HuH-7.5 (cell line): Measurements from ENCODE around the gene TRAK1.
A peak's percentile ranks its signal among the peaks of the same experiment; 100 is the strongest.
"Not testable (repeated sequence)": the region's sequence is repeated elsewhere in the genome, so short reads cannot be mapped to it uniquely, and the experiment has no call there.

Source experiments
- DNase-seq: peaks from one replicate; pipeline ENCODE4 v3.0.0; 2011; ENCODE audit warnings: low spot score

The TRAK1 gene, protein sequence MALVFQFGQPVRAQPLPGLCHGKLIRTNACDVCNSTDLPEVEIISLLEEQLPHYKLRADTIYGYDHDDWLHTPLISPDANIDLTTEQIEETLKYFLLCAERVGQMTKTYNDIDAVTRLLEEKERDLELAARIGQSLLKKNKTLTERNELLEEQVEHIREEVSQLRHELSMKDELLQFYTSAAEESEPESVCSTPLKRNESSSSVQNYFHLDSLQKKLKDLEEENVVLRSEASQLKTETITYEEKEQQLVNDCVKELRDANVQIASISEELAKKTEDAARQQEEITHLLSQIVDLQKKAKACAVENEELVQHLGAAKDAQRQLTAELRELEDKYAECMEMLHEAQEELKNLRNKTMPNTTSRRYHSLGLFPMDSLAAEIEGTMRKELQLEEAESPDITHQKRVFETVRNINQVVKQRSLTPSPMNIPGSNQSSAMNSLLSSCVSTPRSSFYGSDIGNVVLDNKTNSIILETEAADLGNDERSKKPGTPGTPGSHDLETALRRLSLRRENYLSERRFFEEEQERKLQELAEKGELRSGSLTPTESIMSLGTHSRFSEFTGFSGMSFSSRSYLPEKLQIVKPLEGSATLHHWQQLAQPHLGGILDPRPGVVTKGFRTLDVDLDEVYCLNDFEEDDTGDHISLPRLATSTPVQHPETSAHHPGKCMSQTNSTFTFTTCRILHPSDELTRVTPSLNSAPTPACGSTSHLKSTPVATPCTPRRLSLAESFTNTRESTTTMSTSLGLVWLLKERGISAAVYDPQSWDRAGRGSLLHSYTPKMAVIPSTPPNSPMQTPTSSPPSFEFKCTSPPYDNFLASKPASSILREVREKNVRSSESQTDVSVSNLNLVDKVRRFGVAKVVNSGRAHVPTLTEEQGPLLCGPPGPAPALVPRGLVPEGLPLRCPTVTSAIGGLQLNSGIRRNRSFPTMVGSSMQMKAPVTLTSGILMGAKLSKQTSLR

DNA sequence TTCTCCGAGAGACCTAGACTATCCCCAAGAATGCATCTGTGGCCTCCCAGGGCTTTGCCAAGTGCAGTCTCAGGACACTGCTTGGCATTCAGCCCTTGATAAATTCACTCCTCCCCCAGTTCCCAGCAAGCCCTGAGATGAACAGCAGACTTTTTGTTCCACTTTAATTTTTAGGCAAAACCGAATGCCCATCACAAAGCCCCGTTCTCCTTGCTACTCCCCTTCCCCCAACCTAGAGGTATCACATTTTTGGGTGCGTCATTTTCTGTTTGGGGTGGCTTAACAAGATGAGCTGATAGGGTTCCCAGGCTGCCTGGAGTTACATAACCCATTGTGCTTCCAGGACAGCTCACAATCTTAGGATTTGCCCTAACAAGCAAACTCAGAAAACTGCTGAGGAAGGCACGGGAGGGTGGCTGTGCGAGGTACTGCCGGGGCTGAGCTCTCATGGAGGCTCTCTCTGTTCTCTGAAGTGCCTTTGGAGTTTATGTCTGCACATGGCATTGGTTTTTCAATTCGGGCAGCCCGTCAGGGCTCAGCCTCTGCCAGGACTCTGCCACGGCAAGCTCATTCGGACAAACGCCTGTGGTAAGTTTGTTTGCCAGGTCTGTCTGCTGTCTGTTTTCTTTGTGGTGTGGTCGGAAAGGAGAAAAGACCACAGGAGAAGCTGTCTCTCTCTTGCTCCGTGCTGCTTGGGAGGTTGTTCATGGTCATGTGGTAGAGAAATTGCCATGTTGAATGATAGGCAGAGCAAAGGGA, at the start of gene TRAK1:
Gene TRAK1 (plus strand): TSS at position 385 of the 759 bp plus-strand sequence. CDS start 113 bp downstream, at position 498.
- DNase-seq, result no peak

DNA sequence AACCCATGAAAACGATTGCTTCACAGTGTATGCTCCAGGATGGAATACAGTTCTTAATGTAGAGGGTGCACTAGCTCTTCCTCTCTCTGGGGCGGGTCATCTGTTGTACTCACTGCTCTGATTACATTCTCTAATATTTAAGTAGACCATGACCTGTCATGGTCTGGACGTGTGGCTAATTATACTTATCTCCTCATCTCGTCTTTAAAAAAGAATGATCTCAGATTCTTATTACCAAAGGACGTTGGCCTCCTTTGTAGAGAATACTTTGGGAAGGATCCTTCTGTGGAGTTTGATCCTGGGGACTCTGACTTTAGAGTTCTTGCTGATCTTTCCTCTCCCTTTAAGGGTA, 48.4 kb upstream of the TRAK1 start:
- DNase-seq, result no peak

DNA sequence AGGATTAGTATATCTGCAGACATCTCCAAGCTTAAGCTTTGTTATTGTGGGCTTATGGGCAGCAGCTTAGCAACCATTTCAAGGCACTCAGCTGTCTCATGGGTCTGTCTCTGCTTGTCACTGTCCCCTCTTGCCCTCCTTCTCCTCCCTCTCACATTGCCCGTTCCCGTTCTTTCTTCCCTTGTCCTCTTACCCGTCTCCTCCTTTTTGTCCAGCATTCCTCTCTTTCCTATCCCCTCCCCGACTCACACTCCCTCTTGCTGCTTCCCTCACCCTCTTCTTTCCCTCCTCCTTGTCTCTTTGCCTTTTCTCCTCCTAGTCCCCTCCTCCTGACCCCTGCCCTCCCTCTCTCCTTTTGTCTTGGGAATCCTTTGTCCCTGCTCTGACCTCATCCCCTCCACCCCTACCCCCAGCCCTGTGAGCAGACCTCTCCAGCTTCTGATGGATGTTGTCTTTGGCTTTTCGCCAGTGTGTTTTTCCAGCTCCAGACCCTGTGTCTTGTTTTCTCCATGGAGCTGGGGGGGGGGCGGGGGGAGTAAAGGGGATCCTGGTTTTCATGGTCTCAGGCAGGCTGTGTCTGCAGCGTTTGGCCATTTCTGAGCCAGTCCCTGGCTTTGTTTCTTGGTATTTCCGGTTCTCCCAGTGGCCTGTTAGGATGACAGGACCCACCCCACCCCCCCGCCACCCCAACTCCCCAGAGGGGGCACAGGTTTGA, 47.9 kb upstream of the TRAK1 start:
- peak; percentile 45 for DNase-seq

DNA sequence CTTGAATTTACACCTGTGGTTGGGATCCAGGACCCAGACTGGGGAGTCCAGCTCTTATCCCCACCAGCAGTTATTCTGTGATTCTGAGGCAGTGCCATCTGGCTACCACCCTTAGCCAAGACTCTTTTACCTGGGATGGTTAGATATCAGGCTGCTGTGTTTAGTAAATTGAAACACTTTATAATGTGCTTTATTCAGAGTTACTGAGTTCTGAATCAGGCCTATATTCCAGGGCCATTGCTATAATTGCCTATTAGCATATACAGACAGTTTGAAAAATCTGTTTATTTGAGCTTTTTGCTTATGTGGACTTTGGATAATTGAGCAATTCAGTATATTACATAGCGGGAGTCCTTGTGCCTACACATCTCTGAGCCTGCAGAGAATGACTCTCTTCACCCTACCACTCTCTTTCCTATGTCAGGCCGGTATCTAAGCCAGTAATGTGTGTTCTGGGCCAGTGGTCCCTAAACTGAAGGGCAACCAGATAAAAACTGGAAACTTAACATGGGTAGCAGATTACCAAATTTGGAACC, 45.4 kb upstream of the TRAK1 start:
- DNase-seq, result no peak

DNA sequence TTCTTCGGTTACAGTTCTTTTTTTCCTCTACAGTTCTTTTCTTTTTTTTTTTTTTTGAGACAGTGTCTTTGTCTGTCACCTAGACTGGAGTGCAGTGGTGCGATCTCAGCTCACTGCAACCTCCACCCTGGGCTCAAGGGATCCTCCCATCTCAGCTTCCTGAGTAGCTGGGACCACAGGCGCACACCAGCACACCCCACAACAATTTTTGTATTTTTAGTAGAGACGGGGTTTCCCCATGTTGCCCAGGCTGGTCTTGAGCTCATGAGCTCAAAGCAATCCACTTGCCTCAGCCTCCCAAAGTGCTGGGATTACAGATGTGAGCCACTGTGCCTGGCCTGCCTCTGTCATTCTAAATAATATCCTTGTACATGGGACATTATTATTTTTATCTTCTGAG, 42.6 kb upstream of the TRAK1 start:
- not testable (repeated sequence) for DNase-seq

DNA sequence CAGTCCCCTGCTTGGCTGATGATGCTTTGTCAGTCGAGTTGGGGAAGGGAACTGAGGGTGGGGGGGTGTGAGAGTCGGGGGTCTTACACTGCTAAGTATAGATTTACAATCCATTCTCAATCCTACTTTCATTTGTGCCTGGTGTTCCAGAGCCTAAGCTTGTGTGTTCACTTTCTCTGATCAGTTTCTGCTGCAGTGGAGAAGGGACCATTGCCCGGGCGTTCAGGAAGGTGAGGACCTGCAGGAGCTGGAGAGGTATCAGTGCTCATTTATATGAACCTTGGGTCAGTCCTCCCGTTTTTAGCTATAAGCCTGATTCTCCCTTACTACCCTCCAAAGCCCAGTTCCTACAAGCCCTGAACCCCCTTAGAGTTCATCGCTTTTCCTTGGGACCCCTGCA, 41.0 kb upstream of the TRAK1 start:
- DNase-seq, result no peak

DNA sequence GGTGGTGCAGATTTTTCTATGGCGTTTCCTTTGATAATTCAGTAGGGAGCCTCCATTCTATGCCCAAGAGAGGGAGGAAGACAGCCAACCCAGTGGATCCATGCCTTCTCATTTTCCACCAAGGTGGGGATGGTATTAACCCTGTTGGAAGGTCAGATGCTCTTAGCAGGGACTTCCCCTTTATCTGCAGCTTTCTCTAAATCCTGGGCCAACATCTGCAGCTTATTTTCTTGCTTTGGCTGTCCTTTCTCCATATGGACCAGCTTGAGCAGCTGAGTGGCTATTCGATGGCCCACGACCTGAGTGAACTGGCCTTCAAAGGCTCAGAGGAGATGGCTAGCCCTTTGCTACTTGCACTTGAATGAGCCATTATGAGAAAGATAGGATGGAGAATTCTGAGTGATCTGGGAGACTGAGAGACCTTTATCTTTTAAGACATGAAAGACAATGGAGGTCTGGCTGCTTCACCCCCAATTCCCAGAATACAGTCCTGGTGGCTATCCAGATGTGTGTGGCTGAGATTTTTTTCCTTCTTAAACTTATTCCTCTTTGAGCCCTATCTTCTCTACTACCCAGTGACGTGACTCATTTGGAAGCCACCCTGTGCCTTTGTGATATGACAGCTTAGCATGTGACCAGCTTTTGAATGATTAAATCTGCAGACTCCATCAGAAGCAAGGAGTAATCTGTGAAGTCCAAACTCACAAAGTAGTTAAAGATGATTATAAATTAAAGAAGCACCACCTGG, 39.6 kb upstream of the TRAK1 start:
- DNase-seq, result no peak

DNA sequence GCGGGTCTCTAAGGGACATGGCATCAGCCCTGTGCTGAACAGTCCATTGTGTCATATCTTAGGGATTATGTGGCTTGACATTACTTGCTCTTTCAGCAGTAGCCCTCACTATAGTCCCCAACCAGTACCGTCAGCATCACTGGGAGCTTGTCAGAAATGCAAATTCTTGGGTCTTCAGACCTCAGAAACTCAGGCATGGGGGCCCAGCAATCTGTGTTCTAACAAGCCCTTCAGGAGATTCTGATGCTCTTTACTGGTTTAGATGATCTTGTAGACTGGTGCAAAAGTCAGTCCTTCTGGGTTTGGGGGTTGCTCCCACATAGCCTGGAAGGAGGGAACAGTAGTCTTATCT, 39.0 kb upstream of the TRAK1 start:
- DNase-seq, result no peak

DNA sequence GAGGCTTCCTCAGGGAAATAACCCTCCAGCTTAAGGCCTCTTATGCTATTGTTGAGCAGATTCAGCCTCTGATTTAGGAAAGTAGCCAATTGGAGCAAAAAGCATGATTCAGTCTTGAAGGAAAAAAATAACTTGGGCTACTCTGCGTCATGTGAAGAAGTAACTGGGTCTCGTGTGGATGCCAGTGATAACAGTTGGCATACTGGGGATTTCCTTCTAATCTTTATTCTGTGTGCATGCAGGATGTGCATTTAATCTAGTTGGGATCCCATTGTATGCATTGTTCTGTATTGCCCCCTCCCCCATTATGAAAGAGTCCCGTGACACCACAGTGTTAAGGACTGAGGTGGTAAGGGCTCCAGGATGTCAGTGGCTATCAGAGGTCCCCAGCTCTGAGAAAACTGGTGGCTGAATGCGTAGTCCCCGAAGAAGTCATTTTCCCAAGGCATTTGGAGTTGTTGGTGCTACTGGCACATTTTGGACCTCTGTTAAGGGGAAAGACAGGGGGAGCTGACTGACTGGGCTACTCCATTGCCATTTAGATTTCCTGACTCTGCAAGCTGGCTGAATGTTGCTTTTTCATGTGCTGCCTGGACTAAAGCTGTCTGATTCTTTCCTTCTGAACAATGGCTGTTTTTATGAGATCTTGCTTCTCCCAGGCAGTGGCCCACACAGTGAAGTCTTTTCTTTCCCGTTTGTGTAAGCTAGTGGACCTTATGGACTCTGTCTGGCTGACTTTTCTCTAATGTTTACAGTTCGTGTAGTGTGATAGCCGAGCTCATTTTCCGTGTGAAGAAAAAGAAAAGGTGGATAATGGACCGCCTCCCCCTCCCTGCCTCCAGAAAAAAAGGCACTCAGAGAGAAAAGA, 38.4 kb upstream of the TRAK1 start:
- DNase-seq, result no peak

DNA sequence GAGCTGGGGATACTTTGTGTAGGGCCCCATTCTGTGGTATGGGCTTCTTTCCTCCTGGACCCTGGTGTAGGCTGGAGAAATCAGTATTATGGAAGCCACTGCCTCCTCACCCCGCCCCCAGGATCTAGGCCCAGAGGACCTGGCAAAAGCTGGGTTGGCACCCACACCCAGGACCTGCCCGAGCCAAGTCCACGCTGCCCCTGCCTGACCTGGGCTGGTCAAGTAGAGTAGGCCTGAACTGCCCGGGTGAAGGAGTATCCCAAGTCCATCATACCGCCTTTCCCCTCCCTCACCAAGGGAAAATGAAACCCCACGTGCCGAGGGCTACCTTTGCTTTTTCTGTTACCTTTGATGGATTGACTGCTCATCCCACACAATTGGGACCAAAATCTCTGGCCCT, 37.7 kb upstream of the TRAK1 start:
- no peak for DNase-seq

DNA sequence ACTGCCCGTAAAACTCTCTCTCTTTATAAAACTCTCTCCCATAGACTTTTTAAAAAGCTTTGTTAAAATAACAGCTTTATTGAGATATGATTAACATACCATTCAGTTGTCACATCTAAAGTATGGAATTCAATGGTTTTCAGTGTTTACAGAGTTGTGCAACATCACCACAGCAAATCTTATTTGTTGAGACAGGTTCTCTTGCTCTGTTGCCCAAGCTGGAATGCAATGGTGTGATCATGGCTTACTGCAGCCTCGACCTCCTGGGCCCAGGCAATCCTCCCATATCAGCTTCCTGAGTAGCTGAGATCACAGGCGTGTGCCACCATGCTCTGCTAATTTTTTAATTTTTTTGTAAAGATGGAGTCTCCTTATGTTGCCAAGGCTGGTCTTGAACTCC, 35.9 kb upstream of the TRAK1 start:
- DNase-seq, result no peak

DNA sequence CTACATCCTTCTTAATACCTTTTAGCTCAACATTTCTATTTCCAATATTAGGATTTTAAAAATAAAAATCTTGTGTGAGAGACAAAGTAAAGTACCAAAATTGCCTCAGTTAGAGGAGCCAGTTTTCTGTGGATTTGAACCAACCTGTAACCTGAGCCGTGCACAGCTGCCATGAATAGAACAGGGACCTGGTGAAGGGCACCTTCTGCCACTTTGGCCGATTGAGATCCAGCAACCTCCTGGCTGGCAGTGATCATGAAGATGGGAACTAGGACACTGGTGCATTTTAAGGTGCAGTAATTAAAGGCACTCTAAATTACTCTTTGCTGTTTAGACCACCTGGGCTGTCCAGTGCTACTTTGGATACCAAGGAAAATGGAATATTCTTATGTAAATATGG, 34.3 kb upstream of the TRAK1 start:
- no peak for DNase-seq

DNA sequence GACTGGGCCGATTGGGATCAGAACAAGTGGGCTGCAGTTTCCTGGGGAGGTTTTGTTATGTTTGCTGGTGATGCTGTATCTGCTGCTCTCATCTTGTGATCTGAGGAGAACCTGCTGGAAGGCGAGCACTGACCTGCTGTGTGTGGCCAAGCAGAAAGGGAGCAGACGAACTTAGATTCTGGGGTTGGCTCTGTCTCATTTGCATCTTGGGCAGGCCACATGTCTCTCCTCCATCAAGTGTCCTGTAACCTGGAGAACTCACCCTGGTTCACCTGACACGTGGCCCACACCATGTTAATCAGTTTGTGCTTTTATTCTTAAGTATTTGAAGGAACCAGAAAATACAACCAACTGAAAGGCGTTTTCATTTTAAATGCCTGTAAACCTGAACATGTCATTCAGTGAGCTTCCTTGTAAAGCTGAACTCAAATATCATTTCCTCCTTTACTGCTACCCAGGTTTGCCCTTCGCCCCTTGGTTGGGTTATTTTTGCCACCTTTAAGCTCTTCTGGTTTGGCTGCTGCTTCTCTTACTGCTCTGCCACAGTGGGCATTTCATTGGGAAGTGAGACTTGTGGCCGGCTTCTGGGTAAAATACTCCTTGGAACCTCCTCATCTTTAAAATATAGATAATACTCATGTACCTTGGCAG, 33.5 kb upstream of the TRAK1 start:
- no peak for DNase-seq

DNA sequence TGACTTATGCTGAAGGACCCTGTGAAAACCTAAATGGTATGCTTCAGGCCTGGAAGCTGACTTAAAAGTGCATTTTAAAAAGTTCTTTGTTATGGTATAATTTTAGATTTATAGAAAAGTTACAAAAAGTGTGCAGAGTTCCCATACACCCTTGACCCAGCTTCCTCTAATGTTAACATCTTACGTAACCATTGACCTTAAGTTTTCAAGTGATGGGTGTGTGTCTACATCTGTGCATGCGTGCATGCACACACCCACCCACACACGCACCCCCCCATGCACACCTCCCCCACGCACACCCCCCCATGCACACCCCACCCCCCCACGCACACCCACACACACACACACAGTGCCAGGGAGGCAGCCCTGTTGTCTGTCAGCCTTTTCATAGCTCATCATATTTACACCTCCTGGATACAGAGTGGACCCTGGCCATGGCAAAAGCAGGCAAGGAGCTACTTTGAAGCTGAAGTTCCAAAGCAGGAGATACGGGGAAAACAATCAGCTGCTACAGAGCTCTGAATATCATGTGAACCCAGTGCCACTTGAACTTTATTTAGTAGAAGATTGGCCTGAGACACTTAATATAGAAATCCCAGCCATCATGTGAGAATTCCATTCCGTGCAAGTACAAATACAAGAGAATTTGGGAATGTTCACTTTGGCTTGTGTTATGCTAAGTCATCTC, 30.0 kb upstream of the TRAK1 start:
- no peak for DNase-seq

DNA sequence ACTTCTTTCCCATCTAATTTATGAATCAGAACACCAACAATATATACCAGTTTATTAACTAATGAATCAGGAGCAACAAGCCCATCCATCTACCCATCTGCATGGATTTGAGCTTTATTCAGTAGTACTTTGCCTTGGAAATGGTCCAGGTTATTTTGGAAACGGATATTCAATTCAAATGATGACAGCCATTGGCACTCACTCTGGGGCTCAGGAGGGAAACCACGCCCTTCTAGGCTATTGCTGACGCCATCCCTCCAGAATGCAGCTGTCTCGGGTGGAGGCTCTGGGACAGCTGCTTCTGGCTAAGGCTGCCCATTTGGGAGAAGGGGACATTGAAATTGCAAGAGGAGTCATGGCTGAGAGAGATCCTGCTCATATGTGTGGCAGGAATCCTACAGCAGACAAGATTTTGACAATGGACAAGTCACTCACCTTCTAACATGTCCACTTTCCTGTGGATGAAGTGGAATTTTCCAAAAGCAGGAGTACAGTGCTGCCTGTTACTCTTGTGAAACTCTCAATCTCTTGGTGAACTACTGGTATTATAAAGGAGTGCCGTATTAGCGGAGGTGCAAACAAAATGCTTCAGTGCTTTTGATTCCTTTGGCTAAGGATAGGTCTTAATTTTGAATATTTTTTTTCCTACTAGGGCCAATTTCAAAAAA, 29.3 kb upstream of the TRAK1 start:
- peak; percentile 65 for DNase-seq

DNA sequence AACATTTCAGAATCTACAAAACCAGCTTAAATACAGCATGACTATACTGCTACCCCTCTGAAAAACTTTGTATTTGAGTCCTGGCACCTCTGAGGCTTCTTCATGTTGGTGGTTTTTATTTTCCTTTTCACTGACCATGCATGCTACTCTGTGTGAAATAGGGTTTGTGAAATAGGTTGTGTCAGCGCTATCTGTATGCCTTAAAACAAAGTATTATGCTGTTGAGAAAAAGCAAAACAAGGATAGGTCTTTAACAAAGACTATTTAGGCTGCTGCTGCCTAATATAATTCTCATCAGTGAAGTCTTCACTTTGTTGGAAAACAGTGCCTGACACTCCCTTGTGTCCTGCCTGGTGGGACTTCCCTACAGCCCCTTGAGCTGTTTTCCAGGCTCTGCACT, 28.7 kb upstream of the TRAK1 start:
- no peak for DNase-seq

DNA sequence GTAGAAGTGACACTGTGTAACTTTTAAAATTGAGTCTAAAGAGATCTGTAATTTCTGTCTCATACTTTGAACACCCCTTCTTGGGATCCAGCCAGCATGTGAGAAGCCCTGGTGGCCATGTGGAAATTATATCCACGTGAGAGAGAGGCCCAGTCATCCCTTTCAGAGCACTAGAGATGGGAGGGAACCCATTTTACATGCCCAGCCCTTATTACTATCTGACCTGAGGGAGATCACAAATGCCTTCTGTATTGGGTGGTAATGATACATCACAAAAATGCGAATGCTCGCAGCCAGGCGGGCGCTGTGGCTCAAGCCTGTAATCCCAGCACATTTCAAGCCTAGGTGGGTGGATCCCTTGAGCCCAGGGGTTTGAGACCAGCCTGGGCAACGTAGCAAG, 27.3 kb upstream of the TRAK1 start:
- DNase-seq, result no peak

DNA sequence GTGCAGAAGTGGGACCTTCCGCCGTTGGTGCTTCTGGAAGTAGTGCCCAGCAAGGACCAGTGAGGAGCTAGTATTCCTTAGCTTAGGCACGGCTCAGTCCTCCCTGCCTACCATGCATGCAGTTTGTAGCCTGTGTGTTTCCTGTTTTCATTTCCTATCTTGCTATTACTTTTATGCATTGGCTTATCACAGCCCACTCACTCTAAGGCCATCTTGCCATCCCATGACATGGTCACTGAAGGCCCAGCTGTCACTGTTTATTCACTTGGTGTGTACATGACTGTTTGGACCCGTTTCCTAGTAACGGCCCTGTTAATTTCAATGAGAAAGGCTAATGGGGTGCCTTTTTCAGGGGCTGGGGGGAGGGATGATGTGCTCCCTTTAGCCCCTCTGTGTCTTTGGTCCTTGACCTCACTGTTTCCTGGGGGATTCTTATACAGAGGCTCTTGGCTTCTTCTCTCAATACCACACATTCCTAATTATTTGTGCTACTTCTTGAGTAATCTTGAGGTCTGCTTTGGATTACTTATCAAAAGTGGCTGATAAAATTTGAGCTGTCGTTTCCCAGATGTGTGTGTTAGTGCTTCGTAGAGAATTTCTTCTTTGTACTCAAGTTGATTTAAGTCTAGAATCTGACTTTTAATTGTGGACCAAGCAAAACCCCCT, 24.5 kb upstream of the TRAK1 start:
- no peak for DNase-seq
